CD4-positive, CD25-positive, alpha-beta regulatory T cell (primary cell): ENCODE data around the gene CDH9. TPM values are rescaled to one million over a fixed set of nuclear protein-coding genes. Genes with fewer than 3 reads are reported as not detected.

Experiments
- ATAC-seq, 2 donors: fragments of 150-1000 bp; cut with Tn5 transposase; one replicate each; pipeline ENCODE4 v1.10.0; 2021; ENCODE audit warnings: low read depth in 2 of 2, moderate number of reproducible peaks in 2 of 2, moderate library complexity in 1 of 2
- DNase-seq, 3 donors: peaks; one replicate each; pipeline versions ENCODE4 v3.0.0 to v3.0.0-alpha.2; 2012 to 2022; ENCODE audit warnings: mixed read lengths in 1 of 3
- H3K27ac ChIP-seq: one replicate; pipeline ENCODE4 v1.7.0; 2013; ENCODE audit warnings: mild to moderate bottlenecking, low read length; ENCODE audit not compliant: insufficient read depth, poor library complexity, severe bottlenecking
- H3K27me3 ChIP-seq: one replicate; pipeline ENCODE4 v1.7.0; 2013; ENCODE audit warnings: low read length; ENCODE audit not compliant: control insufficient read depth, insufficient read depth
- H3K36me3 ChIP-seq: one replicate; pipeline ENCODE4 v1.7.0; 2013; ENCODE audit warnings: mild to moderate bottlenecking, low read length, moderate library complexity; ENCODE audit not compliant: control insufficient read depth, insufficient read depth
- H3K4me1 ChIP-seq: 2 replicates; pipeline ENCODE4 v1.7.0; 2013; ENCODE audit warnings: mild to moderate bottlenecking, low read length; ENCODE audit not compliant: insufficient read depth, control insufficient read depth, poor library complexity, severe bottlenecking
- H3K4me3 ChIP-seq: one replicate; pipeline ENCODE4 v1.7.0; 2013; ENCODE audit warnings: low read depth, mild to moderate bottlenecking, low read length, moderate library complexity
- H3K9me3 ChIP-seq, 2 experiments: 1 replicate in 1 of 2; 2 replicates in 1 of 2; pipeline ENCODE4 v1.7.0; 2013; ENCODE audit warnings: low read length in 2 of 2, mild to moderate bottlenecking in 1 of 2, moderate library complexity in 1 of 2; ENCODE audit not compliant: control insufficient read depth in 2 of 2
- H3K27ac Mint-ChIP-seq, 3 donors: one replicate each; pipeline ENCODE4 v1.8.0; 2020 to 2022; ENCODE audit warnings: mild to moderate bottlenecking in 3 of 3, mixed read lengths in 3 of 3, moderate library complexity in 2 of 3
- H3K27me3 Mint-ChIP-seq: one replicate; pipeline ENCODE4 v1.8.0; 2022; ENCODE audit warnings: mild to moderate bottlenecking, mixed read lengths
- H3K36me3 Mint-ChIP-seq: one replicate; pipeline ENCODE4 v1.8.0; 2020; ENCODE audit warnings: mixed read lengths
- H3K4me1 Mint-ChIP-seq, 4 donors: one replicate each; pipeline ENCODE4 v1.8.0; 2020 to 2022; ENCODE audit warnings: mixed read lengths in 4 of 4, mild to moderate bottlenecking in 1 of 4
- H3K4me3 Mint-ChIP-seq, 4 donors: one replicate each; pipeline ENCODE4 v1.8.0; 2020 to 2022; ENCODE audit warnings: mild to moderate bottlenecking in 4 of 4, mixed read lengths in 4 of 4, moderate library complexity in 3 of 4
- H3K9me3 Mint-ChIP-seq, 7 donors: one replicate each; pipeline ENCODE4 v1.8.0; 2020 to 2022; ENCODE audit warnings: mixed read lengths in 7 of 7, mild to moderate bottlenecking in 3 of 7, moderate library complexity in 2 of 7
- polyA plus RNA-seq, 4 donors: library from polyadenylated mRNA; unstranded; fragments of 300-500 nt; fragmentation: Illumina TruSeq; gene quantifications; one replicate each; pipeline ENCODE4 v1.2.3, GENCODE V29; 2021
- total RNA-seq: library from RNA; stranded (reverse); gene quantifications from one replicate; pipeline ENCODE4 v1.2.3, GENCODE V29; 2022

CDH9 gene
- total and polyA plus RNA-seq, 5 donors from 2014 or later, result not detected

DNA sequence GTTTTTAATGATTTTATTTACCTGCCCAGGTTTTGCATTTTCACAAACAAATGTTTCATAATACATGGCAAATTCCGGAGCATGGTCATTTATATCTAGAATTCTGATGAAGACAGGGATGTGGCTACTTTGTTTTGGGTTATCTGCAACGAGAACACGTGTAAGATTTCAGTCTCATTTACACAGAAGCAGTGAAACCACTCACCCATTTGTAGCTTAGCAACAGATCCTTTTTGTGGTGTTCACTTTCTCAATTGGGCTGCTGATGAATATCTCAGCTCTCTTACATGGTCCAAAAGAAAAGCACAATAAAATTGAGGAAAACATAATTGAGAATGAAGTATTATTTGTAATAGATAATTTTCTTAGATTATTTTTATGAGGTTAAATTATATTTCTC is 148.6 kb downstream of the CDH9 start:
- no peak overlapping the region for H3K27ac Mint-ChIP-seq
- H3K9me3 Mint-ChIP-seq, result peaks cover 0 to 14% (median 3%) of the 10 kb centered on the region in 7 donors
- ATAC-seq (no peak), DNase-seq (no peak)
- no peaks in the 10 kb centered on the region for H3K36me3 ChIP-seq
- H3K9me3 ChIP-seq, result peaks cover 0 to 6% of the 10 kb centered on the region in 2 experiments
- H3K4me1 ChIP-seq, result no peaks in the 10 kb centered on the region
- no peak overlapping the region for H3K4me3 Mint-ChIP-seq
- no peaks in the 10 kb centered on the region for H3K4me1 Mint-ChIP-seq
- no peaks in the 10 kb centered on the region for H3K27me3 Mint-ChIP-seq
- H3K27me3 ChIP-seq, result no peaks in the 10 kb centered on the region
- no peak overlapping the region for H3K27ac ChIP-seq
- no peaks in the 10 kb centered on the region for H3K36me3 Mint-ChIP-seq
- no peak overlapping the region for H3K4me3 ChIP-seq

DNA sequence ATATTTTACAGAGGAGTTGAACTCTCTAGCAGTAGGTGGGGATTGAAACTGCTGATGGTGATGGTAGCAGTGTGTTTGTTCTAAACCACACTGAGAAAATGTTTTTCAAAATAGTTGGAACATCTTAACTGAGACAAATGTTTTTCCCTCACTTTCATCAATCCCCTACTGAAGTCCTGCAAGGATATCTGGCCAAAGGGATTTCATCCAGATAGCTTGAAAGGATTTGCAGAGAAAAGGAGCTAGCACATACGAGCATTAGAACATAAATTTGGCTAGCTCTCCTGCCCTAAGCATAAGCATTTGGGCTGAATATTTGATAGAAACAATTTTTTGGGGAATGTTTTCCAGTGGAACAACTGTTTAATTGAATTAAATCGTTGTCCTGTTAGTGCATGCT is 153.9 kb downstream of the CDH9 start:
- no peaks in the 10 kb centered on the region for H3K27me3 Mint-ChIP-seq
- Histone ChIP-seq H3K27ac (no peak overlapping the region), H3K27me3 (no peaks in the 10 kb centered on the region), H3K4me3 (no peak overlapping the region), H3K9me3 (peaks cover 0 to 3% of the 10 kb centered on the region in 2 experiments), H3K4me1 (no peaks in the 10 kb centered on the region), H3K36me3 (no peaks in the 10 kb centered on the region)
- no peaks in the 10 kb centered on the region for H3K4me1 Mint-ChIP-seq
- H3K4me3 Mint-ChIP-seq, result no peak overlapping the region
- no peak for DNase-seq
- ATAC-seq, result no peak
- H3K36me3 Mint-ChIP-seq, result no peaks in the 10 kb centered on the region
- no peak overlapping the region for H3K27ac Mint-ChIP-seq
- peaks cover 0 to 15% (median 6%) of the 10 kb centered on the region in 7 donors for H3K9me3 Mint-ChIP-seq

DNA sequence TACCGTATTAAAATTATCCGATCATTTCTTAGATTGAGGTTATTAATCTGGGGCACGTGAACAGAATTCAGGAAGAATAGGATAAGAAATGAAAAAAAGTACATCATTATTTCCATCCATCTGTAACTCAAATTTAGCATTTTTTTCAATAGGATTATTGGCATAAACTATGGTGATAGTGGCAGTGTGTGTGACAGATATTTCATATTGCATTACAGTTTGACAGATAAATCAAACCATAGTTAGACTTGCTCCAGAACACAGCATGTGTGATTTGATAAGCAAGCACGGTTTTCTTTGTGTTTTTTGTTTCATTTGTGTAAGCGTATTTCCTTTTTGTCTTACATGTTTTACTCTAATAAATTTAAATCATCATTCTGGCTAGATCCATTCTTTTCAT is 155.0 kb downstream of the CDH9 start:
- no peak overlapping the region for H3K4me3 ChIP-seq
- Mint-ChIP-seq H3K36me3 (no peaks in the 10 kb centered on the region), H3K27me3 (no peaks in the 10 kb centered on the region), H3K4me3 (no peak overlapping the region), H3K9me3 (peaks cover 0 to 15% (median 10%) of the 10 kb centered on the region in 7 donors), H3K4me1 (no peaks in the 10 kb centered on the region), H3K27ac (no peak overlapping the region)
- ATAC-seq, result no peak
- no peaks in the 10 kb centered on the region for H3K27me3 ChIP-seq
- H3K4me1 ChIP-seq, result no peaks in the 10 kb centered on the region
- no peaks in the 10 kb centered on the region for H3K36me3 ChIP-seq
- no peak for DNase-seq
- H3K9me3 ChIP-seq, result no peaks in the 10 kb centered on the region
- H3K27ac ChIP-seq, result no peak overlapping the region

DNA sequence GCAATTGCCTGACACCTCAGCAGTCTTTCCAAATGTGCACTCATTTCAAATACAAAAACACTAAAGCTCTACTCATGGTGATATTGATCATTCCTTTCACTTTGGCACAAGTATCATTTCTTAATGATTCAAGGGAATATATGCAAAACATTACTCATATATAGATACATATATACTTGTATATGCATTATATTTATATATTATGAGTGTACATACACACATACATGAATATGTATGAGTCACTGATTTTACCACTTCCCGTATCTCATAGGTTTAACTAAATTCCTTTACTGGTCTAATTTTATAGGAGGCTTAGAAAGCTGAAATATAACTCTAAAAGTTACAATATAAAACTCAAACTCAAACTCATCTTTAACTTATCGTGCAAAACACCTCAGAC is 156.5 kb downstream of the CDH9 start:
- Mint-ChIP-seq H3K4me1 (no peaks in the 10 kb centered on the region), H3K27me3 (no peaks in the 10 kb centered on the region), H3K9me3 (peaks cover 0 to 16% (median 12%) of the 10 kb centered on the region in 7 donors), H3K4me3 (no peak overlapping the region), H3K27ac (no peak overlapping the region), H3K36me3 (no peaks in the 10 kb centered on the region)
- Histone ChIP-seq H3K36me3 (no peaks in the 10 kb centered on the region), H3K27me3 (no peaks in the 10 kb centered on the region), H3K9me3 (no peaks in the 10 kb centered on the region), H3K4me3 (no peak overlapping the region), H3K4me1 (no peaks in the 10 kb centered on the region), H3K27ac (no peak overlapping the region)
- no peak for ATAC-seq
- no peak for DNase-seq

DNA sequence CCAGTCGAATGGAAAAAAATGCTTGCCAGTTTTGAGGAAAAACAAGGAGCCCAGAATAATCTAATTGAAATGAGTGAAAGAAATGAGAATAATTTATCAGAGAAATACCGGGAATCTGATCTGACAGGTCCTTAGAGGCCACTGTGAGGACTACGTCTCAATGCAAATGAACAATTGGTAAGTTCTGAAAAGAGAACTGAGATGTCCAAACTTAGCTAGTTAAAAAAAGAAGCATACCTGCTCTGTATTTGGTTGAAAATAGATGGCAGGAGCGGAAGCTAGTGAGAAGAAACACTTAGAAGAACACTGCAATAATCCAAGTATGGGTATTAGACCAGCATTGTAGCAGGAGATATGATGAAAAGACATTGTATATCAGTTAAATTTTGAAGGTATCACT is 161.2 kb downstream of the CDH9 start:
- Mint-ChIP-seq H3K4me3 (no peak overlapping the region), H3K4me1 (no peaks in the 10 kb centered on the region), H3K9me3 (peaks cover 0 to 20% (median 14%) of the 10 kb centered on the region in 7 donors), H3K36me3 (no peaks in the 10 kb centered on the region), H3K27me3 (no peaks in the 10 kb centered on the region), H3K27ac (no peak overlapping the region)
- Histone ChIP-seq H3K4me3 (no peak overlapping the region), H3K9me3 (no peaks in the 10 kb centered on the region), H3K27me3 (no peaks in the 10 kb centered on the region), H3K36me3 (no peaks in the 10 kb centered on the region), H3K27ac (no peak overlapping the region), H3K4me1 (no peaks in the 10 kb centered on the region)
- DNase-seq (no peak), ATAC-seq (no peak)

DNA sequence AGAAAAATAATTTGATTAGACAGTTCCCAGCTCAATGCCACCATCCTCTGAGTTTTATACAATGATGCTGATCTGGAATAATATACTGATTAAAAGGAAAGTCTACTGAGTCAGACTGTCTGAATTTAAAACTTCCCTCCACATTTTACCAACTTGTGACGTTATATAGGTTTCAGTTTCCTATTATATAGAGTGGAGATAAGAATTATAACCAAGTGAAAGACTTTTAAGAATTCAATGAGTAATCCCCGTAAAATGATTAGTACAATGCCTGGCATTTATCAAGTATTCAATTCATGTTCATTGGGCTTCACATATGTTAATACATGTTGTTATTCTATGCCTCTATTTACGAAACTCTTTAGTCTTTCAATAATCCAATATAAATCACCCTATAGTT is 166.0 kb downstream of the CDH9 start:
- Mint-ChIP-seq H3K4me1 (no peaks in the 10 kb centered on the region), H3K4me3 (no peak overlapping the region), H3K27ac (no peak overlapping the region), H3K36me3 (no peaks in the 10 kb centered on the region), H3K27me3 (no peaks in the 10 kb centered on the region), H3K9me3 (peaks cover 0 to 17% (median 5%) of the 10 kb centered on the region in 7 donors)
- H3K27ac ChIP-seq, result no peak overlapping the region
- no peaks in the 10 kb centered on the region for H3K4me1 ChIP-seq
- H3K27me3 ChIP-seq, result no peaks in the 10 kb centered on the region
- no peak overlapping the region for H3K4me3 ChIP-seq
- H3K36me3 ChIP-seq, result no peaks in the 10 kb centered on the region
- no peak for ATAC-seq
- peaks cover 0 to 4% of the 10 kb centered on the region in 2 experiments for H3K9me3 ChIP-seq
- no peak for DNase-seq

DNA sequence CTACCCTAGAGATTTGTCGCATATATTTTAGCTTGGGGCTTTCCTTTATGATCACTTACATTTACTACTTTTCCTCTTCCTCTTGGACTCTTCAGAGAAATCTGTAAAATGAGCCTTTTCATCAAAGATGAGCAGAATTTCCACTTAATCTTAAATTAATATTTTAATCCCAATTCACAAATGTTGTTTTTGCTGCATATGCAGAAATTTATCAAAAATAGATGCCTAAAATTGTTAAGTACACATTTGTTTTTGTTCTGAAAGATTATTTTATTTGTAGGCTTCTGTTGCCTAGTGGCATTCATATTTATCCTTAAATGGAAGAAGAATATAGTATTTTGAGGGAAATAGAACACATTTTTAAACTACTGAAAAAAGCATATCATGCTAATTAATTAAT is 168.6 kb downstream of the CDH9 start:
- ATAC-seq (no peak), DNase-seq (no peak)
- Histone ChIP-seq H3K9me3 (peaks cover 0 to 4% of the 10 kb centered on the region in 2 experiments), H3K4me1 (no peaks in the 10 kb centered on the region), H3K4me3 (no peak overlapping the region), H3K27ac (no peak overlapping the region), H3K27me3 (no peaks in the 10 kb centered on the region), H3K36me3 (no peaks in the 10 kb centered on the region)
- Mint-ChIP-seq H3K36me3 (no peaks in the 10 kb centered on the region), H3K4me3 (no peak overlapping the region), H3K27me3 (no peaks in the 10 kb centered on the region), H3K9me3 (peaks cover 3 to 27% (median 6%) of the 10 kb centered on the region in 7 donors), H3K4me1 (no peaks in the 10 kb centered on the region), H3K27ac (no peak overlapping the region)

DNA sequence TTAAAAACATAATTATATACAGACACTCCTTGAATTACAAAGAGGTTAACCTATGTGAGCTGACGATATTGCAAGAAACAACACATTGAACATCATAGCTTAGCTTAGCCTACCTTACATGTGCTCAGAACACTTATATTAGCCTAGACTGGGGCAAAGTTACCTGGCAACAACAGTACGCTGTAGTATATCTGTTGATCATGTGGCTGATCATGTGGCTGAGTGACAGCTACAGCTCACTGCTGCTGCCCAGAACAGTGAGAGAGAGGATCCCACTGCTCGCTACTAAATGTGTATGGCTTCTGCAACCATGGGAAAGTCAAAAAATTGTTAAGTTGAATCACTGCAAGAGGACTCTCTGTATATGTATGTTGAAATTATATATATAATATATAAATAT is 169.9 kb downstream of the CDH9 start:
- Histone ChIP-seq H3K27me3 (no peaks in the 10 kb centered on the region), H3K4me1 (no peaks in the 10 kb centered on the region), H3K36me3 (no peaks in the 10 kb centered on the region), H3K27ac (no peak overlapping the region), H3K4me3 (no peak overlapping the region), H3K9me3 (peaks cover 0 to 4% of the 10 kb centered on the region in 2 experiments)
- Mint-ChIP-seq H3K4me3 (no peak overlapping the region), H3K9me3 (peaks cover 3 to 27% (median 6%) of the 10 kb centered on the region in 7 donors), H3K27ac (no peak overlapping the region), H3K36me3 (no peaks in the 10 kb centered on the region), H3K27me3 (no peaks in the 10 kb centered on the region), H3K4me1 (no peaks in the 10 kb centered on the region)
- no peak for DNase-seq
- no peak for ATAC-seq
